Ishikawa (cell line): ENCODE data around the gene CRMP1.
A peak's percentile ranks its signal among the peaks of the same experiment; 100 is the strongest.

Experiments used
- CEBPB ChIP-seq: IDR thresholded peaks from 2 replicates; pipeline ENCODE4 v1.6.1; 2012
- CREB1 ChIP-seq: IDR thresholded peaks from 2 replicates; pipeline ENCODE4 v1.6.1; 2012; ENCODE audit warnings: low read depth
- EGR1 ChIP-seq: IDR thresholded peaks from 2 replicates; pipeline ENCODE4 v1.6.1; 2012
- EP300 ChIP-seq: IDR thresholded peaks from 2 replicates; pipeline ENCODE4 v1.6.1; 2012; ENCODE audit warnings: borderline replicate concordance
- FOXM1 ChIP-seq: IDR thresholded peaks from 2 replicates; pipeline ENCODE4 v1.6.1; 2012; ENCODE audit warnings: low read depth, borderline replicate concordance
- MAX ChIP-seq: IDR thresholded peaks from 2 replicates; pipeline ENCODE4 v1.6.1; 2012
- RAD21 ChIP-seq: IDR thresholded peaks from 2 replicates; pipeline ENCODE4 v1.6.1; 2012; ENCODE audit warnings: low read depth
- REST ChIP-seq: IDR thresholded peaks from 2 replicates; pipeline ENCODE4 v1.6.1; 2012; ENCODE audit warnings: low read depth, mild to moderate bottlenecking
- TAF1 ChIP-seq: IDR thresholded peaks from 2 replicates; pipeline ENCODE4 v1.6.1; 2012; ENCODE audit warnings: low read depth, mild to moderate bottlenecking
- TCF12 ChIP-seq: IDR thresholded peaks from 2 replicates; pipeline ENCODE4 v1.6.1; 2012; ENCODE audit warnings: low read depth
- TEAD4 ChIP-seq: IDR thresholded peaks from 2 replicates; pipeline ENCODE4 v1.6.1; 2012
- USF1 ChIP-seq: IDR thresholded peaks from 2 replicates; pipeline ENCODE4 v1.6.1; 2012
- YY1 ChIP-seq: IDR thresholded peaks from 2 replicates; pipeline ENCODE4 v1.6.1; 2012; ENCODE audit warnings: low read depth

DNA sequence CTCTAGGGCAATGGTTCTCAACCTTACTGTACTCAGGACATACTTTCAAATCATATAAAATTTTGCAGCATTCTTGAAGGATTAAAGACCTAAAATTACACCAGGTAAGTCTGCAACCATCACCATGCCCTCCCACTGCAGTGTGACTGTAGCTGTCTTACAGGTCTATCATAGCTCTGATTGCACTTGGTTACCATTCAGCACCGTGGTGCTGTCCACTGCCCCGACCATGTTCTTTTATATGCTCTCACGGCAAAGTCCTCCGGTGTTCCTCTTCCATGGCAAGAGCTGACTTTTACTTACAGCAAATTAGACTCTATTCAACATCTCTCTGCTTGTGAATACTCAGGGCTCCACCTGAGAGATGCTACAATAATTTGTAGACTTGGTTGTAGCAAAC, 11.5 kb downstream of the CRMP1 start:
- no peak for TF ChIP-seq CREB1
- TF ChIP-seq TAF1, result no peak
- no peak for TF ChIP-seq TCF12
- no peak for TF ChIP-seq EP300
- no peak for TF ChIP-seq CEBPB
- TF ChIP-seq RAD21, result no peak
- TF ChIP-seq MAX, result no peak
- TF ChIP-seq EGR1, result no peak
- no peak for TF ChIP-seq FOXM1
- TF ChIP-seq REST, result peak; percentile 81
- TF ChIP-seq TEAD4, result no peak
- no peak for TF ChIP-seq USF1
- no peak for TF ChIP-seq YY1
